SU-DHL-6 (cell line): ENCODE data around the gene KRTAP12-1.

Experiments
- H2AFZ ChIP-seq: fragments of 200-600 bp; sonication (generic); 2 replicates; pipeline ENCODE4 v1.6.1; 2014; ENCODE audit warnings: low read depth, mild to moderate bottlenecking, moderate library complexity, mixed read lengths, antibody characterized with exemption, low read length; ENCODE audit not compliant: severe bottlenecking
- H3F3A ChIP-seq: fragments of 200-600 bp; shearing (Covaris generic); 2 replicates; pipeline ENCODE4 v1.6.0; 2016; ENCODE audit warnings: antibody characterized with exemption, mild to moderate bottlenecking; ENCODE audit not compliant: insufficient read depth
- H3K27ac ChIP-seq: fragments of 200-600 bp; sonication (generic); 2 replicates; pipeline ENCODE4 v1.5.1; 2016; ENCODE audit warnings: low read depth, mild to moderate bottlenecking, low read length, moderate library complexity, mixed read lengths
- H3K27me3 ChIP-seq: fragments of 200-600 bp; sonication (generic), shearing (Covaris generic); 2 replicates; pipeline ENCODE4 v1.6.0; 2014; ENCODE audit warnings: mild to moderate bottlenecking, low read length
- H3K36me3 ChIP-seq: fragments of 200-600 bp; sonication (generic); 2 replicates; pipeline ENCODE4 v1.6.1; 2014; ENCODE audit warnings: mild to moderate bottlenecking, low read length, mixed read lengths
- H3K4me2 ChIP-seq: fragments of 300-600, 200-600 bp; shearing (Covaris generic), sonication (generic); 2 replicates; pipeline ENCODE4 v1.6.0; 2014; ENCODE audit warnings: low read length, low read depth, mild to moderate bottlenecking; ENCODE audit not compliant: poor library complexity, severe bottlenecking
- H3K4me3 ChIP-seq: fragments of 200-600 bp; sonication (generic); 2 replicates; pipeline ENCODE4 v1.5.1; 2014; ENCODE audit warnings: antibody characterized with exemption, low read length, mild to moderate bottlenecking, mixed read lengths; ENCODE audit not compliant: insufficient read depth, poor library complexity, severe bottlenecking
- H3K79me2 ChIP-seq: fragments of 200-600 bp; sonication (generic); 2 replicates; pipeline ENCODE4 v1.6.1; 2014; ENCODE audit warnings: mild to moderate bottlenecking, low read length, moderate library complexity; ENCODE audit not compliant: insufficient read depth
- H3K9ac ChIP-seq: fragments of 200-600 bp; sonication (generic); 2 replicates; pipeline ENCODE4 v1.7.0; 2014; ENCODE audit warnings: mild to moderate bottlenecking, low read length
- H3K9me2 ChIP-seq: fragments of 200-600 bp; sonication (generic); replicated peaks from 2 replicates; pipeline ENCODE4 v1.6.1; 2014; ENCODE audit warnings: low read length; ENCODE audit not compliant: insufficient read depth
- H3K9me3 ChIP-seq: fragments of 200-600 bp; sonication (generic); 2 replicates; pipeline ENCODE4 v1.6.1; 2014; ENCODE audit warnings: low read length, mixed read lengths; ENCODE audit not compliant: insufficient read depth
- H4K20me1 ChIP-seq: fragments of 200-600 bp; sonication (generic); 2 replicates; pipeline ENCODE4 v1.6.1; 2014; ENCODE audit warnings: low read depth, mild to moderate bottlenecking, antibody characterized with exemption, low read length, moderate library complexity, mixed read lengths
- CTCF ChIP-seq: fragments of 200-600 bp; sonication (generic); IDR thresholded peaks from one replicate; pipeline ENCODE4 v1.5.1; 2017; ENCODE audit warnings: antibody characterized with exemption, mild to moderate bottlenecking, low read length, moderate library complexity; ENCODE audit not compliant: insufficient read depth, poor library complexity, severe bottlenecking
- EZH2phosphoT487 ChIP-seq: fragments of 200-600 bp; sonication (generic), shearing (Covaris generic); conservative IDR thresholded peaks from 2 replicates; pipeline ENCODE4 v1.6.1; 2018; ENCODE audit warnings: mild to moderate bottlenecking, antibody characterized with exemption, low read length, moderate library complexity, mixed read lengths

Gene KRTAP12-1

DNA sequence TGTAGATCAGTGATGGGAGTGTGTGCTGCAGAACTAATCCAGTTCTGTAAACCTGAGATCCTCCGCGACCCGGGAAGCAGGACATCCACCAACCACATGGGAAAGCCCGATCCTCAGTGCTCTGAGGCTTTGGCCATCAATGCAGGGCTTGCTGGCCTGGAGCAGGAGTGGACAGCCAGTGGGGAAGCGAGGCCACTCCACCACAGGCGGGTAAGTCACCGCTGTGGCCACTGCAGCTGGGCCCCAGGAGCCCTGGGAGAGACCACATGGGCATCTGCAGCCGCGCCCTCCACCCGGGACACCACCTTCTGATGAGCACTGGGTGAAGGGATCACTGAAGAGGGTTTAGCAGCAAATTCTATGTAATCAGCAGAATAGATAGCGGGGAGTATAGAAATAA is 811 bp downstream of the KRTAP12-1 start:
- Histone ChIP-seq H3K4me2 (no peak overlapping the region), H3K9ac (no peak overlapping the region), H3K9me3 (no peaks in the 10 kb centered on the region), H3K79me2 (no peaks in the 10 kb centered on the region), H2AFZ (no peak overlapping the region), H3K9me2 (no peaks in the 10 kb centered on the region), H3K4me3 (no peak overlapping the region), H4K20me1 (no peaks in the 10 kb centered on the region), H3K27ac (no peak overlapping the region), H3K36me3 (no peaks in the 10 kb centered on the region), H3F3A (no peaks in the 10 kb centered on the region), H3K27me3 (no peaks in the 10 kb centered on the region)
- TF ChIP-seq EZH2phosphoT487 (no peak), CTCF (no peak)

DNA sequence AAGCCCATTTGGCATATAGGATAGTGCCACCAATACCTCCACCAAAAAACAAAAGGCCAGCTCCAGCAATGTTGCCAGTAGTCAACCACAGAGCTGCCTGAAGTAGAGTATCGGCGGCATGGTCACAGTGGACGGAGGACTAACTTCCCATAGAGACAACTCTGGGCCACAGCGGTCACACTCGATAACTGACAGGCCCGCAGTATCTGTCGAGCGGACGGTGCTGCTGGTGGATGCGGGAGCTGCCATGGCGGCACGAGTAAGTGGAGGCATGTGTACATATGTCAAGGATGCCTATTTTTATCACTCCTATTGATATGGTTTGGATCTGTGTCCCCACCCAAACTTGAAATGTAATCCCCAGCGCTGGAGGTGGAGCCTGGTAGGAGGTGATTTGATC is 4.1 kb downstream of the KRTAP12-1 start:
- Histone ChIP-seq H3K4me3 (no peak overlapping the region), H3K27me3 (no peaks in the 10 kb centered on the region), H3K27ac (no peak overlapping the region), H3F3A (no peaks in the 10 kb centered on the region), H3K9me2 (no peaks in the 10 kb centered on the region), H3K9ac (no peak overlapping the region), H4K20me1 (no peaks in the 10 kb centered on the region), H3K79me2 (no peaks in the 10 kb centered on the region), H3K9me3 (no peaks in the 10 kb centered on the region), H3K36me3 (no peaks in the 10 kb centered on the region), H3K4me2 (no peak overlapping the region), H2AFZ (no peak overlapping the region)
- no peak for TF ChIP-seq CTCF
- no peak for TF ChIP-seq EZH2phosphoT487

- H3K9me3 ChIP-seq = no peaks in the 10 kb centered on the region
- TF ChIP-seq CTCF = no peak
Measured at GRCh38 chr21:44671911-44672310, 10.1 kb downstream of the KRTAP12-1 start.

More at GRCh38 chr21:44671911-44672310, 10.1 kb downstream of the KRTAP12-1 start:
- Histone ChIP-seq H3K9me2 (no peaks in the 10 kb centered on the region), H3K27ac (no peak overlapping the region), H4K20me1 (no peaks in the 10 kb centered on the region), H3K36me3 (no peaks in the 10 kb centered on the region), H3K9ac (no peak overlapping the region), H3K4me2 (no peak overlapping the region), H2AFZ (no peak overlapping the region), H3K4me3 (no peak overlapping the region), H3F3A (no peaks in the 10 kb centered on the region), H3K79me2 (no peaks in the 10 kb centered on the region), H3K27me3 (no peaks in the 10 kb centered on the region)
